HepG2 (cell line): ENCODE results near the gene HCLS1. TPM values are rescaled to one million over a fixed set of nuclear protein-coding genes. Genes with fewer than 3 reads are reported as not detected.
"Not testable (repeated sequence)": the region's sequence is repeated elsewhere in the genome, so short reads cannot be mapped to it uniquely, and the experiment has no call there.

Experiments used
- ATAC-seq: fragments of 200-7000 bp; cut with Tn5 transposase; 3 replicates; pipeline ENCODE4 v1.9.1; 2020; ENCODE audit warnings: mild to moderate bottlenecking, moderate library complexity
- BruUV-seq: library from RNA; stranded (reverse); fragments of 400-500 nt; replicated peaks from 2 replicates; lab custom pipeline; 2021; lab: Mats Ljungman, UMichigan
- CTCF ChIA-PET: fragments of 300-600 bp; formaldehyde crosslinking; extraction: SDS; loops from one replicate; lab custom pipeline; 2021; ENCODE audit warnings: low total read pairs, inconsistent platforms, low intra/inter-chr PET ratio; lab: Yijun Ruan, JAX
- POLR2A ChIA-PET: fragments of 350-600 bp; sonication (Branson Sonifier 250); formaldehyde crosslinking; loops from one replicate; lab custom pipeline; 2020; ENCODE audit warnings: antibody characterized with exemption, inconsistent platforms; lab: Yijun Ruan, JAX
- DNase-seq: peaks from one replicate; pipeline ENCODE4 v3.0.0-alpha.2; 2015; ENCODE audit warnings: low spot score
- FAIRE-seq: peaks from 3 replicates; lab custom pipeline; 2011; peaks lifted over from hg19 to GRCh38; lab: Jason Lieb, UNC
- H2AFZ ChIP-seq: one replicate; pipeline ENCODE4 v1.6.1; 2011; ENCODE audit warnings: low read length, inconsistent platforms
- H3K27ac ChIP-seq: fragments of 300-600 bp; 3 replicates; pipeline ENCODE4 v1.8.0; 2011; ENCODE audit warnings: mixed run types, mild to moderate bottlenecking, mixed read lengths, low read length, inconsistent platforms; ENCODE audit not compliant: insufficient read depth; ENCODE audit errors: extremely low read length
- H3K27me3 ChIP-seq, 2 experiments: fragments of 200-600 bp in 1 of 2; 2 replicates in 1 of 2; 3 replicates in 1 of 2; pipeline versions ENCODE4 v1.6.0 to v1.8.0; 2011; ENCODE audit warnings: low read length in 2 of 2, mild to moderate bottlenecking in 2 of 2, moderate library complexity in 2 of 2, inconsistent platforms in 1 of 2; ENCODE audit not compliant: insufficient read depth in 2 of 2, control insufficient read depth in 1 of 2
- H3K36me3 ChIP-seq, 2 experiments: fragments of 200-600 bp in 1 of 2; replicated peaks in 1 of 2; 2 replicates in 1 of 2; 3 replicates in 1 of 2; pipeline versions ENCODE4 v1.5.1 to v1.8.0; 2011; ENCODE audit warnings: low read length in 2 of 2, inconsistent platforms in 1 of 2; ENCODE audit not compliant: insufficient read depth in 2 of 2, control insufficient read depth in 1 of 2
- H3K4me1 ChIP-seq: 2 replicates; pipeline ENCODE4 v1.5.1; 2012; ENCODE audit warnings: low read length, inconsistent platforms; ENCODE audit not compliant: insufficient read depth
- H3K4me2 ChIP-seq: 2 replicates; pipeline ENCODE4 v1.6.0; 2011; ENCODE audit warnings: low read depth, low read length, inconsistent platforms
- H3K4me3 ChIP-seq, 3 experiments: fragments of 200-600 bp in 1 of 3; sonication (generic), shearing (Covaris generic) in 1 of 3; replicated peaks in 1 of 3; 2 replicates each; pipeline ENCODE4 v1.5.1; 2011 to 2016; ENCODE audit warnings: low read length in 3 of 3, inconsistent platforms in 2 of 3, low read depth in 2 of 3, mild to moderate bottlenecking in 2 of 3, control low read depth in 1 of 3, mixed read lengths in 1 of 3; ENCODE audit not compliant: insufficient read depth in 1 of 3
- H3K79me2 ChIP-seq: one replicate; pipeline ENCODE4 v1.6.1; 2011; ENCODE audit warnings: low read length, inconsistent platforms; ENCODE audit not compliant: insufficient read depth
- H3K9ac ChIP-seq: 2 replicates; pipeline ENCODE4 v1.6.0; 2011; ENCODE audit warnings: mild to moderate bottlenecking, low read depth, low read length, inconsistent platforms; ENCODE audit not compliant: insufficient read depth
- H3K9me3 ChIP-seq: 2 replicates; pipeline ENCODE4 v1.5.1; 2012; ENCODE audit warnings: mild to moderate bottlenecking, low read length
- H4K20me1 ChIP-seq: 2 replicates; pipeline ENCODE4 v1.6.0; 2011; ENCODE audit warnings: inconsistent platforms, mild to moderate bottlenecking, low read length, moderate library complexity; ENCODE audit not compliant: insufficient read depth
- BCL3 ChIP-seq: sonication (generic); formaldehyde crosslinking; IDR thresholded peaks from 2 replicates; pipeline ENCODE4 v1.5.1; 2020; ENCODE audit warnings: mild to moderate bottlenecking, missing genetic modification reagents, moderate library complexity
- FOXM1 ChIP-seq: sonication (generic); formaldehyde crosslinking; IDR thresholded peaks from 2 replicates; pipeline ENCODE4 v1.5.0; 2020; ENCODE audit warnings: missing genetic modification reagents
- THYN1 ChIP-seq: sonication (generic); formaldehyde crosslinking; IDR thresholded peaks from 2 replicates; pipeline ENCODE4 v1.8.1; 2023; ENCODE audit warnings: low read depth, mild to moderate bottlenecking, moderate library complexity, missing genetic modification reagents, borderline replicate concordance
- ZNF121 ChIP-seq: sonication (generic); formaldehyde crosslinking; IDR thresholded peaks from 2 replicates; pipeline ENCODE4 v1.5.0; 2020; ENCODE audit warnings: mild to moderate bottlenecking, missing genetic modification reagents
- ZNF18 ChIP-seq: sonication (generic); formaldehyde crosslinking; IDR thresholded peaks from 2 replicates; pipeline ENCODE4 v1.8.0; 2022; ENCODE audit warnings: mild to moderate bottlenecking, missing genetic modification reagents; ENCODE audit not compliant: insufficient replicate concordance
- ZNF30 ChIP-seq: sonication (generic); formaldehyde crosslinking; IDR thresholded peaks from 2 replicates; pipeline ENCODE4 v1.5.0; 2020; ENCODE audit warnings: mild to moderate bottlenecking, missing genetic modification reagents
- WGBS: methylation state at CpG from one replicate; pipeline ENCODE4 v1.1.6; 2017; ENCODE audit warnings: low lambda C conversion rate; 5-methylcytosine and 5-hydroxymethylcytosine counted together
- in situ Hi-C: cut with HindIII; loops from 2 replicates; pipeline ENCODE4 v1.10.0; 2017; ENCODE audit warnings: low pct_unique_long_range_greater_than_20kb; ENCODE audit not compliant: extremely low pct_ligation_motif_present
- intact Hi-C: fragments of 100-400 bp; cut with micrococcal nuclease; formaldehyde crosslinking; loops from one replicate; pipeline ENCODE4 v1.10.0; 2022; ENCODE audit not compliant: unreplicated experiment
- polyA plus RNA-seq, 8 experiments: library from polyadenylated mRNA; depleted of rRNA in 3 of 8; stranded (reverse) in 7 of 8; unstranded in 1 of 8; fragments of >200 nt; fragmentation: Illumina TruSeq in 4 of 8; extraction: Trizol in 4 of 8; gene quantifications; 2 replicates each; pipeline versions ENCODE4 v1.2.1 to v1.2.3, GENCODE V29; 2011 to 2016; ENCODE audit warnings: low read depth in 4 of 8, missing spikeins in 1 of 8, mixed read lengths in 1 of 8; ENCODE audit not compliant: insufficient read depth in 1 of 8
- total RNA-seq, 5 experiments: library from RNA; depleted of rRNA; stranded (reverse); fragments of >200 nt; fragmentation: Illumina TruSeq; extraction: Trizol; gene quantifications; 2 replicates each; pipeline ENCODE4 v1.2.3, GENCODE V29; 2016; ENCODE audit warnings: low read depth in 1 of 5

The HCLS1 gene
- total and polyA plus RNA-seq, 2 of the 13 experiments (the other 11 are each of a cell fraction or from before 2014, with no cell fraction given) = not detected

GRCh38 chr3:121599900-121600299 lies 60.8 kb downstream of the HCLS1 start:
- intact Hi-C loops = not testable (repeated sequence)

GRCh38 chr3:121598564-121598963 lies 62.1 kb downstream of the HCLS1 start:
- H3K36me3 ChIP-seq = no peaks in the 10 kb centered on the region
- FAIRE-seq (no peak), DNase-seq (no peak), ATAC-seq (no peak)
- ChIA-PET CTCF (no interaction called here), POLR2A (no interaction called here)
- in situ Hi-C loops = no loop called here
- BruUV-seq = no TSS peak
- H3K9me3 ChIP-seq = no peaks in the 10 kb centered on the region
- no peak for TF ChIP-seq ZNF30 (CRISPR knock-in tag)
- TF ChIP-seq ZNF18 = no peak
- TF ChIP-seq THYN1 = no peak
- no peak for TF ChIP-seq BCL3 (CRISPR knock-in tag)
- TF ChIP-seq FOXM1 (CRISPR knock-in tag) = no peak
- H3K27ac ChIP-seq = no peak overlapping the region
- H3K27me3 ChIP-seq = no peaks in the 10 kb centered on the region
- no peak overlapping the region for H2AFZ ChIP-seq
- WGBS = 100% methylated on average over 2 of the region's 2 CpGs
- no peaks in the 10 kb centered on the region for H3K79me2 ChIP-seq
- H3K4me1 ChIP-seq = peaks cover 13% of the 10 kb centered on the region
- H4K20me1 ChIP-seq = no peaks in the 10 kb centered on the region
- no peak overlapping the region for H3K4me3 ChIP-seq
- H3K4me2 ChIP-seq = no peak overlapping the region
- intact Hi-C loops = no loop called here
- H3K9ac ChIP-seq = no peak overlapping the region

More at GRCh38 chr3:121599900-121600299, 60.8 kb downstream of the HCLS1 start:
- CTCF ChIA-PET, H4K20me1 ChIP-seq, H3K79me2 ChIP-seq, H3K36me3 ChIP-seq, H3K4me1 ChIP-seq, H3K4me2 ChIP-seq, H3K9me3 ChIP-seq, DNase-seq, H3K27ac ChIP-seq, BruUV-seq, H3K27me3 ChIP-seq, in situ Hi-C loops, FAIRE-seq, H3K9ac ChIP-seq, H2AFZ ChIP-seq, H3K4me3 ChIP-seq, ATAC-seq, POLR2A ChIA-PET: not testable (repeated sequence)
- 34% methylated on average over 2 of the region's 2 CpGs for WGBS
- peak; percentile 26; the same call in 1 of the 2 replicates for TF ChIP-seq ZNF121
